ENCODE measurements around the gene TBXA2R.

TBXA2R gene

DNA sequence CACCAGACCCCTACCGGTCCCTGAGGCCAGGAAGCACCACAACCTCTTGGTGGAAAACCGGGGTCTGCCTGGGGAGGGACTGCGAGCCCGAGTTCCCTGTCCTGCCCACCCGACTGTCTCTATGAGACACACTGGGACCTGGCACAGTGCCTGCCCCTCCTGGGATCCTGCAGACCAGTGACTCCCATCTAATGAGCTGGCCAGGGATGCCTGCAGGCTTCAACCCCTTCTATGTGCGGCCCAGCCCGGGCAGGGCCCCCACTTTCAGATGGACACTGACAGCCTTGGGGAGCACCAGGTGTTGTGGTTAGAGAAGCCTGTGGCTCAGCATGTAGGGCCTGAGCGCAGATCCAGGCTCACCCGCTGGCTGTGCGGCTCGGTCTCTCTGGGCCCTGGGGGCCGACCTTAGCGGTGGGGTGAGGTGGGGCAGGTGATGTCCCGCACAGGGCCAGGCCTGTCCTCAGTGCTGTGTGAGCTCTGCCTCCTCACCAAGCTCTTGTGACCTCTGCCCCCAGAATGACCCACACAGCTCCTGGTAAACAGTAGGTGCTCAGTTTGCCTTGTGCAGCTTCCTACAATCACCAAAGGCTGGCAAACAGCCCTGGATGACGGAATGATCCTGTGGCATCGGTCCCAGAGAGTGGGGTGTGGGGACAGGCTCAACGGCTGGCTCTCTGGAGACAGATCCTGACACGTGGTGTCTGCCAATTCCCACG, 37.8 kb upstream of the TBXA2R start:
- no peak for TF ChIP-seq GATA2 (IDR thresholded peaks at IDR 0.05; ENCODE audit: low read depth, low read length)
- TF ChIP-seq GATA3 (IDR thresholded peaks at IDR 0.05; ENCODE audit: low read depth, low read length): no peak

DNA sequence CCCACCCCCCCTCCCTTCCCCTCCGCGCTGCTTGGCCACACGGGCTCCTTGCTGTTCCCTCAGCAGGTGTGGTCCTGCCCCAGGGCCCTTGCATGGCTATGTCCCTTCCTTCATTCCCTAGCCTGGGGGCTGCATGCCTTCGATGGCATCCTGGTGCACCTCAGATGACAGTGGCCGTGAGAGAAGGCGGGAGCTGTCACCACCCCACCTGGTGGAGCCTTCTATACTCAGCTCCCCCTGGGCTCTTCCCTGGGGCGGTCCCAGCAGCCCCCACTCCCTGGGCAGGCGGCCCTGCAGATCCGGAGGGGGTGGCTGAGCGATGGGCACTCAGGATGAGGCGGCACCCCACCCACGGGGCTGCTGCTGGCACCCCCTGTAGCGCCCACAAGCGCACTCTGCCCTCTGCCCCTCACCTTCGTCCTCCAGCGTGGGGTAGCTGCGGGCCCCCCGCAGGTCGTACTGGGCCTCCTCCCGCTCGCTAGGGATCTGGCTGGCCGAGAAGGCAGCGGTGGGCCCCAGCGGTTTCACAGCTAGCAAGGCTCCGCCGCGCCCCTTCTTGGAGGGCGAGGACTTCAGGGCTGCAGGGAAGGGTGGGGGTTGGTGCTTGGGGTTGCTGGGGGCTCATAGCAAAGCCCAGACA, 37.1 kb upstream of the TBXA2R start:
- TF ChIP-seq GATA3 (IDR thresholded peaks at IDR 0.05; ENCODE audit: low read depth, low read length) (no peak), GATA2 (IDR thresholded peaks at IDR 0.05; ENCODE audit: low read depth, low read length) (no peak)

DNA sequence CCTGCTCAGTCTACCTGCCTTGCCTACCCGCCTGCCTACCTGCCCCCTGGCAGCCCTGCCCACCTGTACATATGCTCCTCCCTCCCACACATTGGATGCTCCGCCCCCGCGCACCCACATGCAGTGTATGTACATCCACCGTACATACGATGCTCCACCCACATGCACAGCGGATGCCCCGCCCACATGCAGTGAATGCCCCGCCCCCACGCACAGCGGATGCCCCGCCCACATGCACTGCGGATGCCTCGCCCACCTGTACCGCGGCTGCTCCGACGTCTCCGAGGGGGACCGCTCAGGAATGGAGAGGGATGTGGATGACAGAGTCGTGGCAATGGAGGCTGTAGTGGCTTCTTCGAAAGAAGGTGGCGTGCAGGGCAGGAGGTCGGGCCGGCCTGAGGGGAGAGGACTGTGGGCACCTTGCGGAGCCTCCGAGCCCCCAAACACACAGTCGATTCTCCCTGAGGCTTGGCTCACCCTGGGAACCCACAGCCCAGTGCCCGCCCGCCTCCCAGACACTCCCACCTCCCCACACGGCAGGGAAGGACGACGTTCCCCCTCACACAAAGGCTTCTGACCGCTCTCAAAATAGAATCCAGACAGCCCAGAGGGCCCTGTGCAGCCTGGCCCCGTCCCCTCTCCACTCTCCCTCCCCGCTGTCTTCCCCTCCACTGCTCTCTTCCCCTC, 36.5 kb upstream of the TBXA2R start:
- TF ChIP-seq GATA3 (IDR thresholded peaks at IDR 0.05; ENCODE audit: low read depth, low read length) (no peak), GATA2 (IDR thresholded peaks at IDR 0.05; ENCODE audit: low read depth, low read length) (no peak)

DNA sequence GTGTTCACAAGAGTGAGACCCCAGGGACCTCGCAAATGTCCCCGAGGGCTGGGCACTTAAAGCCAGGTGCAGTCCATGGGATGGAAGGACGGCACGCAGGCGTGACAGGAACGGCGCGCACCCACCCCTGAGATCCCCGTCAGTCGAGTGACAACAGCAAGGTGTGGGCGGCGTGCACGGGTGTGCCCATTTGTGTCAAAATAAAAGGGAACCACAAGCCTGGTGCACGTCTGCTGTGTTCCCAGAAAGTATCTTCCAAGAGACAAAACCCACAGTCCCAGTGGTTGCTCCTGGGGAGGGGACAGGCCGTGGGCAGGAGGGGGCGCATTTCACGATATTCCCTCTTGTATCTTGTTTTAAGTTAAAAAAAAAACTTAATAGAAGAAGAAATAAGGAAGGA, 35.6 kb upstream of the TBXA2R start:
- TF ChIP-seq GATA2 (IDR thresholded peaks at IDR 0.05; ENCODE audit: low read depth, low read length) (no peak), GATA3 (IDR thresholded peaks at IDR 0.05; ENCODE audit: low read depth, low read length) (no peak)

DNA sequence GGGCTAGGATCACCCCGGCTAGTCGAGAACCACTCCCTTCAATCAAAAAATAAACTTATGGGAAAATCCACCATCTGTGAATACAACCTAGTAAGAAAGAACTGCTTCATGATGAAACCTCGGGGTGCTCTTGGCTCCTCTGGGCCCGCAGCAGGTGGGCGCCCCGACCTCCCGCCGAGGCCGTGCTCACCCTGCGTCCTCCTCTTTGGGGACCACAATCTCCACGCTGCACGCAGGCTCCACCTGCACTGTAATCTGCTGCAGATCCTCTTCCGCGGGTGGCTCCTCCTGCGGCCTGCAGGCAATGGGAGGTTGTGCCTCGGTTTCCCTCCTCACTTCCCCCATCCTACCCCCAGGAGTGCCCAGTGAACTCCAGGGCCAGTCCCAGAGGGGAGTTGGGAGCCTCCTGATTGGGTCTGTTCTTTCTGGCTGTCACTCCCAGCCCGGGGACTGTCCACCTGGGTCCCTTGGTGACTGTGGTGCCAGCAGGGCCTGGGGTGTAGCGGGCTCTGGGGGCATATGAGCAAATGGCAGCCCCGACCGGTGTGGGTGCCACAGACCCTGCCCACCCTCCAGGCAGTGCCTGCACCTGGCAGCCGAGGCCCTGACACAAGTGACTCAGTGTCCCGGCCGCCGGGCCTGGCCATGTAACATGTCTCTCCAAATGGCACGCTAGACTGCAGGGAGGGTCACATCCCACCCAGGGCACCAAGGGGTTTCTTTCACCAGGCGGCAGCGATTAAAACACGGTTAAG, 35.0 kb upstream of the TBXA2R start:
- TF ChIP-seq GATA2 (IDR thresholded peaks at IDR 0.05; ENCODE audit: low read depth, low read length): no peak
- no peak for TF ChIP-seq GATA3 (IDR thresholded peaks at IDR 0.05; ENCODE audit: low read depth, low read length)

DNA sequence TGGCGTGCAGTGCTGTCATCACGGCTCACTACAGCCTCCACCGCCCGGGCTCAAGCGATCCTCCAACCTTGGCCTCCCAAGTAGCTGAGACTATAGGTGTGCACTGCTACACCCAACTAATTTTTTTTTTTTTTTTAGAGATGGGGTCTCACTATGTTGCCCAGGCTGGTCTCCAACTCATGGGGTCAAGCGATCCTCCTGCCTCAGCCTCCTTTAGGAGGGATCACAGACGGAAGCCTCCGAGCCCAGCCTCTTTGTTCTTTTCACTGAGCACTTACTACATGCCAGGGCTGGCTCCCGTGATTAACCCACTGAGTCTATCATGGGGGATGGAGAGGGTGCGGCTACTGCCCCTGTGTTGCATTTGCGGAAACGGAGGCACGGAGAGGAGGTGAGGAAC, 32.8 kb upstream of the TBXA2R start:
- no peak for TF ChIP-seq GATA3 (IDR thresholded peaks at IDR 0.05; ENCODE audit: low read depth, low read length)
- TF ChIP-seq GATA2 (IDR thresholded peaks at IDR 0.05; ENCODE audit: low read depth, low read length): no peak

DNA sequence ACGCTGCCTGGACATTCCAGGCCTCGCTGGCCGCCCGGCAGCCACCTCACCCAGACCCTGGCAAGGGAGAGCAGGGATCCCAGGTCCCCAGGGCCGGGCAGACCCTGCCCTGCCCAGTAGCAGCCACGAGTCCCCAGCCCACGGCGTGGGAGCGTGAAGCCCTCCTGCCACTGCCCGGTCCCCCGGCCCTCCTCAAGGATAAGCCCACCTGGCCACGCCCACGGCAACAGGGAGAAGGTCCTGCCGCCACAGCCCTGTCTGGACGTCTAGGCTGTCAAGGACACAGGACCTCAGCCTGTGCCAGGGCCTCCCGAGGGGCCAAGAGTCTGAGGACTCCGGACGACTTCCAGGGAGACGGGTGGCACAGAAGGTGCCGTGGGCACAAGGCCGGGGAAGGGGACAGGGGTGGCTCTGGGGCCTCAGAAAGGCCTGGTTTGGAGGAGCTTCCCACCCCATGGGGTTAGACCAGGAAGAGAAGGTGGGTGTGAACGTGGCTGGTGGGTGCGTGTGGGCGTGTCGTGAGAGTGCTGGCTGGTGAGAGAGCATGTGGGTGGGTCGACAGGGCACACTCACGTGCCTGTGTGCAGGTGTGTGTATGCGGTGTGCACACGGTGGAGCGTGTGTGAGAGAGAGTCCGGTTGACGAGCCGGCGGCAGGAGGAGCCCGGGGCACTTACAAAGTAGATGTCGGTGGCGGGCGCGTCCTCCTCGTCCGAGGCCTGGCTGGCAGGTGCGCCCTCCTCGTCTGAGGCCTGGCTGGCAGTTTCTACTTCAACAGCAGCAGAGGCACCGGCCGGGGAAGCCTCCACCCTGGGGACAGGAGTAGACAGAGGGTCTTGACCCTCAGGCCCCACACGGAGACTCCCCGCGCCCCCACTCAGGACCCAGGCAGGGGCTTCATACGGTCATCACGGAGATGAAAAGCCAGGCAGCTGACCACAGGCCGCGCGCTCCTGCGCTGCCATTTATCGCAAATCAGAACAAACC, 31.8 kb upstream of the TBXA2R start:
- TF ChIP-seq GATA2 (IDR thresholded peaks at IDR 0.05; ENCODE audit: low read depth, low read length): no peak
- TF ChIP-seq GATA3 (IDR thresholded peaks at IDR 0.05; ENCODE audit: low read depth, low read length): no peak

DNA sequence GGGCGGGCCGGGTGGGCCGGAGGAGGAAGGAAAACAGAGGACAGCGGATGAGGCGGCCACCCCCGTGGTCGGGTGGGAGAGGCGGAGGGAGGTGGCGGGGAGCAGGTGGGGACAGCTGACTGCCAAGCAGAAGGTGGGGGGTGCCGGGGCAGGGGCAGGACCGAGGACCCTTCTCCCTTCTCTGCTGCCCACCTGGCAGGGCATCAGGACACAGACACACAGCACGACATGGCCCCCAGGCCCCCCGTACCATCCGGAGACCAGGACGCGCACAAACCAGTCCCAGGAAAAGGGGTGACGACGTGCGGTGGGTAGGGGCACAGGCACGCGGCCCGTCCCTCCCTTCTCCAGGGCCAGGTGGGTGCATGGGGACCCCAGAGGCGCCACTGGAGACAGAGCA, 30.9 kb upstream of the TBXA2R start:
- TF ChIP-seq GATA2 (IDR thresholded peaks at IDR 0.05; ENCODE audit: low read depth, low read length) (no peak), GATA3 (IDR thresholded peaks at IDR 0.05; ENCODE audit: low read depth, low read length) (no peak)

DNA sequence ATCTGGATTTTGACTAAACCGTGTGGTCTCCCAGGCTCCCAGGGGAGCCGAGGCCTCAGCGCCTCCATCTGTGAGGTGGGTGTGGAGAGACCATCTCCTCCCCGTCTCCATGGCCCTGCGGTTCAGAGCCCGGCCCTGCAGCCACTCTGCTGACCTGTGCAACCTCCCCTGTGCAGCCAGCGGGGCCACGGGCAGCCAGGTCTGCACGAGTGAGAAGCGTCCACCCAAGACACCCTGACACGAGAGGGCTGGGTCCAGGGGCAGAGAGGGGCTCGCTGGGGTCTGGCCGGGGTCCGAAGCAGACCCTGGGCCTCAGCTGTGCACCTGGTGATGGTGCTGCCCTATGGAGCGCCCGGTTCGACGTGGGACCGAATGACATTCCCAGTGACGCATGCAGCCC, 30.3 kb upstream of the TBXA2R start:
- TF ChIP-seq GATA3 (IDR thresholded peaks at IDR 0.05; ENCODE audit: low read depth, low read length) (no peak), GATA2 (IDR thresholded peaks at IDR 0.05; ENCODE audit: low read depth, low read length) (no peak)

DNA sequence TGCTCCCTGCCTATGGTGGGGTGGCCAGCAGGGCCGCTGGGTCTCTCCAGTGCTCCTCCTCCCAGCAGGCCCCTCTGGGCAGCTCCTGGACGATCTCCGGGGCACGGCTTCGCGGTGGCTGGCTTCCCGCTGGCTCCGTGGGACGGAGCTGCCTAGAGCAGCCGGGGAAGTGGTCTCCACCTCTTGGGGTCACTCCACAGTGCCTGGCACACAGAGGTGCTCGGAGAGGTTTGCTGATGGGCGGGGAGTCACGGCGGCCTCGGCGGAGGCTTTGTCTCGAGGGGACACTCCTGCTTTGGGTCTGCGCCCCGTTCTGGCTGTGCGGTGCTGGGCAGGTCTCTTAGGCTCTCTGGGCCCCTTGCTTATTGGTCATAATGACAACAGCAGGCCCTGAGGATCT, 29.8 kb upstream of the TBXA2R start:
- TF ChIP-seq GATA3 (IDR thresholded peaks at IDR 0.05; ENCODE audit: low read depth, low read length) (no peak), GATA2 (IDR thresholded peaks at IDR 0.05; ENCODE audit: low read depth, low read length) (no peak)

DNA sequence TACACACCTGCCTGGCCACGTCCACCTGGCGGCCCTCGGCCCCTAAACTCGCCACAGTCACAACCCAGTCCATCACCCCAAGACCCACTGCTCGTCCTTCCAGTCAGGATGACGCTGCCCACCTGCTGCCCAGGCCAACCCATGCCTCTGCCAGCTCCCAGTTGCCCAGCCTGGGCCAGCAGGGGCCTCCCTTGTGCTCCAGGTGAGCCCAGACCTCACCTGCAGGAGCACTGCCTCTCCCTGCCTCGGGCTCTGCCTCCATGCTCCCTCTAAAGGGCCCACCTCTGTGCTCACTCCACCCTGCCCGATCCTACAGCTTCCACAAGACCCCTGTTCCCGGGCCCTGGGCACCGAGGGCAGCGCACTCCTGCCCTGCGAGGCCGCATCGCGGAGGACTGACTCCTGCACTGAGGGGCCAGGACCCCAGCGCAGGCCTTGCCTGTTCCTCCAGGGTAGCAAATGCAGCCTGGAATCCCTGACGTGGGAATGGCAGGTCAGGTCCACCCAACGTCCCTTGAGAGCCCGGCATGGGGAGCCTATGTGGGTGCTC, 27.9 kb upstream of the TBXA2R start:
- no peak for TF ChIP-seq GATA2 (IDR thresholded peaks at IDR 0.05; ENCODE audit: low read depth, low read length)
- TF ChIP-seq GATA3 (IDR thresholded peaks at IDR 0.05; ENCODE audit: low read depth, low read length): no peak

DNA sequence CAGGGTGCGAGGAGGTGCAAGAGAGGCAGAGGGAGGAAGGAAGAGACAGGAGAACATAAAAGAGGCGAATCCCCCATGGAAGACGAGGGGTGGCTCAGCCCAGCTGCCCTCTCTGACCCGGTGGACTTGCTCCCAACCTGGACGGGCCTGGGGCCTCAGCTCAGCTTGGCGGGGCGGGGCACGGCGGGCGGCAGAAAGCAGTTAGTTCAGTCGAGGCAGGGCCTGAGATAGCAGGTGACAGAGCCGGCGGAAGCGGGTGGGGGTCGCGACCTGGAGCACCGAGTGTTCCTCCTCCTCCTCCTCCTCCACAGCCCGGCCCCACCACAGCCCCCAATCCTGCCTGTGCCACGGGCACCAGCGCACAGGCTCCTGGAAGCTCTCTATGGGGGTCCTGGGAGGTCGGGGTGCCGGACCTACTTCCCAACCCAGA, 26.9 kb upstream of the TBXA2R start:
- no peak for TF ChIP-seq GATA2 (IDR thresholded peaks at IDR 0.05; ENCODE audit: low read depth, low read length)
- TF ChIP-seq GATA3 (IDR thresholded peaks at IDR 0.05; ENCODE audit: low read depth, low read length): no peak

Data from SH-SY5Y (cell line).